Measurements from ENCODE around the gene OFD1.

- TF ChIP-seq ZNF274 (IDR thresholded peaks at IDR 0.05; ENCODE audit: low read depth, low read length), result no peak
- TF ChIP-seq SUZ12 (IDR thresholded peaks at IDR 0.05; ENCODE audit: extremely low read depth, insufficient read depth, insufficient read length), result no peak
- no peak for TF ChIP-seq YY1 (IDR thresholded peaks at IDR 0.05; ENCODE audit: insufficient read depth, insufficient read length)
Measured at GRCh38 chrX:13732246-13733067, 2.1 kb upstream of the OFD1 start.
